PC-9 (cell line): ENCODE measurements around the gene ANKAR.

Source experiments
- CTCF ChIP-seq: fragments of 200-600 bp; sonication (generic); conservative IDR thresholded peaks from 2 replicates; pipeline ENCODE4 v1.6.1; 2017; ENCODE audit warnings: mixed run types, antibody characterized with exemption, mild to moderate bottlenecking, moderate library complexity
- EZH2 ChIP-seq: fragments of 200-600 bp; sonication (generic); IDR thresholded peaks from 2 replicates; pipeline ENCODE4 v1.8.0; 2017; ENCODE audit warnings: antibody characterized with exemption, low read depth

- no peak for TF ChIP-seq CTCF
- TF ChIP-seq EZH2, result no peak
These were observed 27.9 kb upstream of the ANKAR start for GRCh38 chr2:189646521-189646920.
